Body of pancreas (tissue), 4 donors: ENCODE measurements around the gene ZNF761.
"Not testable (repeated sequence)": the region's sequence is repeated elsewhere in the genome, so short reads cannot be mapped to it uniquely, and the experiment has no call there.

Source experiments
- POLR2A ChIP-seq, 3 donors: fragments of 450-650 bp; IDR thresholded peaks; one replicate each; pipeline ENCODE4 v1.6.1; 2016; ENCODE audit warnings: antibody characterized with exemption in 3 of 3, mild to moderate bottlenecking in 2 of 3
- TF ChIP-seq, protein P1 (sequence below), 7 experiments: fragments of 450-650 bp in 4 of 7; fragments of 200-600 bp in 3 of 7; sonication (generic) in 3 of 7; IDR thresholded peaks; one replicate each; pipeline ENCODE4 v1.5.1; 2016 to 2019; ENCODE audit warnings: antibody characterized with exemption in 7 of 7

DNA sequence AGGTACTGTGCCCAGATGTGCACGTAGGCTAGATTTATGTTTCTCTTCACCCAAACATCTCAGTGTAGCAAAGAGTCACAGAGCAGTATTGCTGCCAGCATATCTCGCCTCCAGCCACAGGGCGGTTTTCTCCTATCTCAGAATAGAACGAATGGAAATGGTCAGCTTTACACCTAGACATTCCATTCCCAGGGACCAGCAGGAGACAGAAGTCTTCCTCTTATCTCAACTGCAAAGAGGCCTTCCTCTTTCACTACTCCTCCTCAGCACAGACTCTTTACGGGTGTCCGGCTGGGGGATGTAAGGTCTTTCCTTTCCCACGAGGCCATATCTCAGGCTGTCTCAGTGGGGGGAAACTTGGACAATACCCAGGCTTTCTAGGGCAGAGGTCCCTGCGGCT lies 36.8 kb downstream of the ZNF761 start:
- TF ChIP-seq, protein P1, sequence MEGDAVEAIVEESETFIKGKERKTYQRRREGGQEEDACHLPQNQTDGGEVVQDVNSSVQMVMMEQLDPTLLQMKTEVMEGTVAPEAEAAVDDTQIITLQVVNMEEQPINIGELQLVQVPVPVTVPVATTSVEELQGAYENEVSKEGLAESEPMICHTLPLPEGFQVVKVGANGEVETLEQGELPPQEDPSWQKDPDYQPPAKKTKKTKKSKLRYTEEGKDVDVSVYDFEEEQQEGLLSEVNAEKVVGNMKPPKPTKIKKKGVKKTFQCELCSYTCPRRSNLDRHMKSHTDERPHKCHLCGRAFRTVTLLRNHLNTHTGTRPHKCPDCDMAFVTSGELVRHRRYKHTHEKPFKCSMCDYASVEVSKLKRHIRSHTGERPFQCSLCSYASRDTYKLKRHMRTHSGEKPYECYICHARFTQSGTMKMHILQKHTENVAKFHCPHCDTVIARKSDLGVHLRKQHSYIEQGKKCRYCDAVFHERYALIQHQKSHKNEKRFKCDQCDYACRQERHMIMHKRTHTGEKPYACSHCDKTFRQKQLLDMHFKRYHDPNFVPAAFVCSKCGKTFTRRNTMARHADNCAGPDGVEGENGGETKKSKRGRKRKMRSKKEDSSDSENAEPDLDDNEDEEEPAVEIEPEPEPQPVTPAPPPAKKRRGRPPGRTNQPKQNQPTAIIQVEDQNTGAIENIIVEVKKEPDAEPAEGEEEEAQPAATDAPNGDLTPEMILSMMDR (IDR thresholded peaks at IDR 0.05), result not testable (repeated sequence)
- TF ChIP-seq POLR2A (IDR thresholded peaks at IDR 0.05), result not testable (repeated sequence)
